ENCODE measurements around the gene STN1.

DNA sequence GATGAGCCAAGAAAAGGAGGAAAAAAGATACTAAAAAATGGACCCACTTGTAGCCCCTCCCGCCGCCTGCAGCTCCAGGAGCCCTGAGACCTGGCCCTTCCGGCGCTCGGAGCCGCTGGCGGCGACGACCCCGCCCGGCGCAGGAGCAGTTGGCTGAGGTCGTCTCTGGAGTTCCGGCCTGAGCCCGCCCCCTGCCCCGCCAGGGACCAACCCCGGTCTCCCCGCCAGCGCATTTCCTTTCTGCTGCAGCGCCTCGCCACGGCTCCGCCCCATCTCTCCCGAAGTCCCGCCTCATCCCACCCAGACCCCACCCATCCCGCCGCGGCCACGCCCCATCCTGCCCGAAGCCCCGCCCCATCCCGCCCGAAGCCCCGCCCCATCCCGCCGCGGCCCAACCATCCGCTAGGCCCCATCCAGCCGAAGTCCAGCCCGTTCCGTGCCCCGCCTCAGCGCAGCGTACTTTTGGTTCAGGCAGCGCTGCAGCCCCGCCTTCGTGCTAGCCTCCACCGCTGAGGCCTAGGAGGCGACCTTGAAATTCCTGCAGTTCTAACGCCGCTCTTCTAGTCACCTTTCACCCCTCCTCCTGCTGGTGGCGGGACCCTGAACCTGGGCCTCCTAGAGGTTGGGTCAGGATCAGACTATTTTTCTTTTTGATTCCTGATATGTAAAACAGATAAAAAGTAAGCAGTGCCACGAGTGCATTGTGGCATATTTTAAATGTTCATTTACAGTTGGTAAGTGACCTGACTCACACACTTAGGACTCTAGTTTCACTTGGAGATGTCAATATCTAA is at the start of gene STN1:
- TF ChIP-seq, protein P1, sequence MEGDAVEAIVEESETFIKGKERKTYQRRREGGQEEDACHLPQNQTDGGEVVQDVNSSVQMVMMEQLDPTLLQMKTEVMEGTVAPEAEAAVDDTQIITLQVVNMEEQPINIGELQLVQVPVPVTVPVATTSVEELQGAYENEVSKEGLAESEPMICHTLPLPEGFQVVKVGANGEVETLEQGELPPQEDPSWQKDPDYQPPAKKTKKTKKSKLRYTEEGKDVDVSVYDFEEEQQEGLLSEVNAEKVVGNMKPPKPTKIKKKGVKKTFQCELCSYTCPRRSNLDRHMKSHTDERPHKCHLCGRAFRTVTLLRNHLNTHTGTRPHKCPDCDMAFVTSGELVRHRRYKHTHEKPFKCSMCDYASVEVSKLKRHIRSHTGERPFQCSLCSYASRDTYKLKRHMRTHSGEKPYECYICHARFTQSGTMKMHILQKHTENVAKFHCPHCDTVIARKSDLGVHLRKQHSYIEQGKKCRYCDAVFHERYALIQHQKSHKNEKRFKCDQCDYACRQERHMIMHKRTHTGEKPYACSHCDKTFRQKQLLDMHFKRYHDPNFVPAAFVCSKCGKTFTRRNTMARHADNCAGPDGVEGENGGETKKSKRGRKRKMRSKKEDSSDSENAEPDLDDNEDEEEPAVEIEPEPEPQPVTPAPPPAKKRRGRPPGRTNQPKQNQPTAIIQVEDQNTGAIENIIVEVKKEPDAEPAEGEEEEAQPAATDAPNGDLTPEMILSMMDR (conservative IDR thresholded peaks at IDR 0.05 in 1 of 2, IDR thresholded peaks at IDR 0.05 in 1 of 2; ENCODE audit: low read depth in 1 of 2, low read length in 2 of 2): no peak
- TF ChIP-seq EZH2 (IDR thresholded peaks at IDR 0.05; ENCODE audit: low read length, missing control alignments): no peak
